Thoracic aorta (tissue), 2 donors: Measurements from ENCODE around the gene NEMP1. TPM values are rescaled to one million over a fixed set of nuclear protein-coding genes. Genes with fewer than 3 reads are reported as not detected.

Experiments
- ATAC-seq: fragments of 150-250 bp; one replicate; pipeline ENCODE4 v1.8.0; 2017; ENCODE audit warnings: low read depth; ENCODE audit not compliant: insufficient number of reproducible peaks, low FRiP score
- DNase-seq: peaks from one replicate; pipeline ENCODE4 v3.0.0-alpha.2; 2020; ENCODE audit warnings: low spot score
- H3K27ac ChIP-seq, 2 donors: fragments of 200-600 bp; sonication (generic); 1 replicate in 1 of 2; 2 replicates in 1 of 2; pipeline ENCODE4 v1.5.1; 2016; ENCODE audit warnings: mild to moderate bottlenecking in 2 of 2, moderate library complexity in 2 of 2
- H3K27me3 ChIP-seq: fragments of 200-600 bp; sonication (generic); replicated peaks from 2 replicates; pipeline ENCODE4 v1.6.0; 2016; ENCODE audit warnings: mild to moderate bottlenecking; ENCODE audit not compliant: insufficient read depth
- H3K36me3 ChIP-seq: fragments of 200-600 bp; sonication (generic); one replicate; pipeline ENCODE4 v1.5.1; 2016
- H3K4me1 ChIP-seq, 2 donors: fragments of 200-600 bp; sonication (generic); 1 replicate in 1 of 2; 2 replicates in 1 of 2; pipeline versions ENCODE4 v1.5.1 to v1.6.0; 2016; ENCODE audit warnings: low read depth in 2 of 2, mild to moderate bottlenecking in 1 of 2; ENCODE audit not compliant: control insufficient read depth in 1 of 2
- H3K4me3 ChIP-seq: fragments of 200-600 bp; sonication (generic); 2 replicates; pipeline ENCODE4 v1.5.1; 2016; ENCODE audit warnings: mild to moderate bottlenecking
- H3K9me3 ChIP-seq: fragments of 200-600 bp; sonication (generic); 2 replicates; pipeline ENCODE4 v1.5.1; 2016
- CTCF ChIP-seq: fragments of 200-600 bp; sonication (generic); IDR thresholded peaks from one replicate; pipeline ENCODE4 v1.5.1; 2019; ENCODE audit warnings: antibody characterized with exemption
- total RNA-seq, 2 donors: library from RNA; depleted of rRNA; stranded (reverse); fragments of >200 nt; gene quantifications; one replicate each; pipeline versions ENCODE4 v1.1.0 to v1.2.3, GENCODE V29; 2016

NEMP1 gene
- total RNA-seq, 2 donors from 2014 or later, result 6.6 to 6.9 TPM

DNA sequence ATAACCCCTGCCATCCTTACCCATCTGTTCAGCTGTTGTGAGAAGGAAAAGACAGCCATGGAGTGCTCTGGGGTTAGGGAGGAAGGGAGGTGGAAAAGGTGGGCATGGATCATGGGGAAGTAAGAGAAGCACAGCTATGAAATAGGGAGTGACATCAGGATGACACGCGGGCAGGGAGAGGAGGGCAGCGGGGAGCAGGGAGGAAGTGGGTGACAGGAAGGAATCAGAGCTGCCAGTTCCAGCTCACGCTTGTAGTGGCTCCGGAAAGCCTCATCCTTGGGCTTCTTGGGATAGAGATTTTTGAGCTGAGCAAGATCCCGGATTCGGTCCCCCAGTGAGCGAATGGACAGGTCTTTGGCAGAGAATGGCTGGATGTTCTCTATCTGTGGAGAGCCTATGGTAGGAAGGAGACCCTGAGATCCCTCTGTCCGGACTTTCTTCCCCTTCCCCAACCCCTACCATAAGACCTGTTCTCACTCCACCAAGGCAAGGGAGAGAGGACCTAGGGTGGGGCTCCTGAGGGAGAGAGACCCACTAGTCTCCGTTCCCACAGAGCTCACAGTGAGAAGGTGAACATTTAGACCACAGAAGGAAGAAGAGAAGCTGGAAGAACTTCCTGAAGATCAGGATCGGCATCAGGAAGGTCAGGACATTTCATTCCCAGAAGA lies 20.6 kb upstream of the NEMP1 start:
- ATAC-seq (no peak), DNase-seq (no peak)
- H3K36me3 ChIP-seq, result peaks cover 59% of the 10 kb centered on the region
- no peak for TF ChIP-seq CTCF
- no peak overlapping the region for H3K4me3 ChIP-seq
- H3K9me3 ChIP-seq, result no peaks in the 10 kb centered on the region
- H3K27me3 ChIP-seq, result no peaks in the 10 kb centered on the region
- H3K4me1 ChIP-seq, result peaks cover 3 to 10% of the 10 kb centered on the region in 2 donors
- H3K27ac ChIP-seq, result no peak overlapping the region

DNA sequence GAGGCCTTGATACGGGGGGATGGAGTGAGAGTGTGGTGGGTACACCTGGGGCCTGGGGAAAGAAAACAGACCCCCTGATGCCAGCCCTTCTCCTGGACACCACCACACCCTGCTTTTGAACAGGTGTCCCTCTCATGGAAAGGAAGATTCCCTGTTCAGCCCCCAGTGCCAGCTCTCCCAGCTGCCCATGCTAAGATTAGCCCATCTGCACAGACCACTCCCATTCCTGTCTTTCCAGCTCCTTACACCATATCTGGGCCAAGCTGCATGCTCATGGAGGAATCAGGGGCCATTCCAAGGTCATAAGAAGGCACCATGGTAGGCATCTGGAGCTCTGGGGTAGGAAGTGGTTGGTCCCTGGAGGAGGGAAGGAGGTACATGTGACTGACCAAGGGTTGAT lies 20.0 kb upstream of the NEMP1 start:
- Histone ChIP-seq H3K4me1 (peaks cover 7 to 17% of the 10 kb centered on the region in 2 donors), H3K27ac (no peak overlapping the region), H3K36me3 (peaks cover 57% of the 10 kb centered on the region), H3K9me3 (no peaks in the 10 kb centered on the region), H3K4me3 (no peak overlapping the region), H3K27me3 (no peaks in the 10 kb centered on the region)
- no peak for DNase-seq
- no peak for ATAC-seq
- TF ChIP-seq CTCF, result no peak

DNA sequence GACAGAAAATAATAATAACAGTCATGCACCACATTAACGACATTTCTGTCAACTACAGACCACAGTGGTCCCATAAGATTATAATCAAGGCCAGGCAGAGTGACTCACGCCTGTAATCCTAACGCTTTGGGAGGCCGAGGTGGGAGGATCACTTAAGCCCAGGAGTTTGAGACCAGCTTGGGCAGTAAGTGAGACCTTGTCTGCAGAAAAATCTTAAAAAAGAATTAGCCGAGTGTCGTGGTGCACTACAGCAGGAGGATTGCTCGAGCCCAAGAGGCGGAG lies 18.9 kb upstream of the NEMP1 start:
- ATAC-seq, result no peak
- Histone ChIP-seq H3K27me3 (no peaks in the 10 kb centered on the region), H3K4me1 (peaks cover 16 to 27% of the 10 kb centered on the region in 2 donors), H3K4me3 (no peak overlapping the region), H3K36me3 (peaks cover 60% of the 10 kb centered on the region), H3K27ac (no peak overlapping the region), H3K9me3 (no peaks in the 10 kb centered on the region)
- no peak for TF ChIP-seq CTCF
- no peak for DNase-seq

GRCh38 chr12:57096748-57097553 lies 18.4 kb upstream of the NEMP1 start:
- ATAC-seq, result no peak
- Histone ChIP-seq H3K27me3 (no peaks in the 10 kb centered on the region), H3K27ac (peak overlapping the region in 1 of 2 donors; percentile 37), H3K4me1 (peaks cover 20 to 33% of the 10 kb centered on the region in 2 donors), H3K4me3 (no peak overlapping the region), H3K36me3 (peaks cover 60% of the 10 kb centered on the region), H3K9me3 (no peaks in the 10 kb centered on the region)
- DNase-seq, result no peak
- TF ChIP-seq CTCF, result no peak

DNA sequence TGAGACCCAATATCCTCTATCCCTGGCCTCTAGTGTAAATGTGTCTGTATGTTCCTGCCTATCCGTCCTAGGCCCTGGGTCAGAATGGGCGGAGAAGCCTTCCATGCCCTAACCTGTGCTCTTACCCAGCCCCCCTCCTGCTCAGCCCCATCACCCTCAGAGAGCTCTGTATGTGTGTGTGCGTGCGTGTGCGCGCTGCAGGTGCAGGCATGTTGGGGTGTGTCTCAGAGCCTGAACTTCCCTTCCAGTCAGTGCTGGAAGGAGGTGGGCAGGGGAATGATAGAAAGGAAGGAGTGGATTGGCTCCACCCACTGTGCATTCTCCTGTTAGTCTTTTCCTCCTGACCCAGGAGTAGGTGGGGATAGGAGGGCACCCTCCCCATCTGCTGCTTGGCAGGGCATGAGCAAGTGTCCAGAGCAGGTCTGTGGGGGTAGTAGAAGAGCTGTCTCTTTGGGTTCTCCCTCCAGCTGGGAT lies 17.5 kb upstream of the NEMP1 start:
- ATAC-seq, result no peak
- no peak for DNase-seq
- H3K27me3 ChIP-seq, result no peaks in the 10 kb centered on the region
- H3K36me3 ChIP-seq, result peaks cover 65% of the 10 kb centered on the region
- no peaks in the 10 kb centered on the region for H3K9me3 ChIP-seq
- H3K4me1 ChIP-seq, result peaks cover 28 to 41% of the 10 kb centered on the region in 2 donors
- TF ChIP-seq CTCF, result no peak
- no peak overlapping the region for H3K4me3 ChIP-seq
- no peak overlapping the region for H3K27ac ChIP-seq
